Erythroblast (primary cell): ENCODE results near the gene TBX2.

Source experiments
- DNase-seq, 2 experiments: peaks; one replicate each; lab custom pipeline; 2025; lab: John Stamatoyannopoulos, UW
- GATA1 ChIP-seq: IDR thresholded peaks from 2 replicates; pipeline ENCODE4 v1.6.1; 2011; ENCODE audit warnings: low read depth, mild to moderate bottlenecking, control low read depth, low read length, moderate library complexity
- POLR2A ChIP-seq: IDR thresholded peaks from 2 replicates; pipeline ENCODE4 v1.6.1; 2011; ENCODE audit warnings: mild to moderate bottlenecking, low read length

TBX2 gene

DNA sequence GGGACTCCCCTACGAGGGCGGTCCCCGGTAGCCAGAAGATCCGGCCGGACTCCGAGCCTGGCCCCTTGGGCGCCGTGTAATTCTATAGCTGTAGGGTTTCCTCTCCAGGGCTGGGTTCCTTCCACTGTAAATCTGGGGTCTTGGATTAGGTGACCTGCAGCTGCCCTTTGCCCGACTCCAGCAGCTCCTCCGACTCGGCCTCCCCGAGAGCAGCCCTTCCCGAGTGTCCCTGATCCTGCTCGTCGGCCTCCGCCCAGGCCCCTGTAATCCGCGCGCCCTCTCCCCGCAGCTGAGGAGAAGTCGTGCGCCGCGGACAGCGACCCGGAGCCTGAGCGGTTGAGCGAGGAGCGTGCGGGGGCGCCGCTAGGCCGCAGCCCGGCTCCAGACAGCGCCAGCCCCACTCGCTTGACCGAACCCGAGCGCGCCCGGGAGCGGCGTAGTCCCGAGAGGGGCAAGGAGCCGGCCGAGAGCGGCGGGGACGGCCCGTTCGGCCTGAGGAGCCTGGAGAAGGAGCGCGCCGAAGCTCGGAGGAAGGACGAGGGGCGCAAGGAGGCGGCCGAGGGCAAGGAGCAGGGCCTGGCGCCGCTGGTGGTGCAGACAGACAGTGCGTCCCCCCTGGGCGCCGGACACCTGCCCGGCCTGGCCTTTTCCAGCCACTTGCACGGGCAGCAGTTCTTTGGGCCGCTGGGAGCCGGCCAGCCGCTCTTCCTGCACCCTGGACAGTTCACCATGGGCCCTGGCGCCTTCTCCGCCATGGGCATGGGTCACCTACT is 5.5 kb downstream of the TBX2 start:
- TF ChIP-seq GATA1 (no peak), POLR2A (no peak)
- no peak for DNase-seq

GRCh38 chr17:61405686-61406536 is 6.3 kb downstream of the TBX2 start:
- no peak for DNase-seq
- TF ChIP-seq GATA1 (no peak), POLR2A (no peak)

DNA sequence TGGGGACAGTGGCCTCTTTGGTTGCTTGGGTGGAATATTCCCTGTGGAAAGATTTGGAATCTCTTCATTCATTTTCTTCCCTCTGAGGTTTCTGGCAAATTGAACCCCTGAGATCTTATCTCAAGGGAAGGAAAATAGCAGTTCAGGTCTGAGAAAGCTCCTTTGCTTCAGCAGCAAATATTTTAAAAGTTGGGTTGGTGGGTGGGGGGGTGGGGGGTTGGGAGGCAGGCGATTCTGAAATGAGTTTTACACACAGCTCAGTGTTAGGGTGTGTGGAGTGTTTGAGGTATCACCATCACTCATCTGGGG is 6.8 kb downstream of the TBX2 start:
- TF ChIP-seq POLR2A (no peak), GATA1 (no peak)
- DNase-seq = no peak

DNA sequence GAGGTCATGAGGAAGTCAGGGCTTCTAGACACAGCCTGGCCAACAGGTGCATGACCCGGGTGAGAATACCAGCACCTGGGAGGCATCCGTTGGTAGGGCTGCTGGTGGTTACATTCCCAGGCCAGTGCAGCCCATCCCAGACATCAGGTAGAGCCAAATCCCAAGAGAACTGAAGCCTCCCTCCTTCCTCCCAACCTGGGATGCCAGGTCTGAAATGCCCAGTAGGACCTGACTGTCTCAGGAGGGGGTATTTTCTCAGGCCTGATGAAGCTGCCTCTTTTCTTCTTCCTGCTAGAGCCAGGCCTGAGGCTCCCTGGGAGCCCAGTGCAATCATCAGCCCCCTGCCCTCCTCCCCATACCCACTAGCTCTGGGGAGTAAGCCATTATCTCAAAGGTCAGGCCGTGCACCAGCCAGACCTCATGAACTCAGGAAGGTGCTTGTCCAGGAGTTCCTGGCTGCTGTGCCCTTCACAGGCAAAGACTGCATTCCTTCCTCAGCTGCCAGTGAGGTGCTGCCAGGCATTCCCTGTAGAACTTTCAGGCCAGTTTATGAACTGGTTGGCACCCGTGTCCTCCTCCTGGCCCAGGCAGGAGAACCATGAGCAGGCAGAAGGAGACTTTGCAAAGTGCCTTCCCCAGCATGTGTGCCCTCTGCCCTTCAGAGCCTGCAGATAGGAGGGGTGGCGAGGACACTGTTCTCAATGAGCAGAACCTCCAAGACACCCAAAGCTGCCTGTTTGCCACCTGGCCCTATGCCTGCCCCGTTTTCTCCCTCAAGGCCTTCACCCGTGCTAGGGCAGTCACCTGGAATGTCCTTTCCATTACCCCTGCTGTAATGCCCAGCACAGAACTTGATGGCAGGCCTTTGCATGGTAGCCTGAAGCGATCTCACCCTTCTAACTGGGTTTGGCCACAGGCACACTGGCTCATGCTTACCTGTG is 7.6 kb downstream of the TBX2 start:
- DNase-seq = no peak
- TF ChIP-seq GATA1 (no peak), POLR2A (no peak)

DNA sequence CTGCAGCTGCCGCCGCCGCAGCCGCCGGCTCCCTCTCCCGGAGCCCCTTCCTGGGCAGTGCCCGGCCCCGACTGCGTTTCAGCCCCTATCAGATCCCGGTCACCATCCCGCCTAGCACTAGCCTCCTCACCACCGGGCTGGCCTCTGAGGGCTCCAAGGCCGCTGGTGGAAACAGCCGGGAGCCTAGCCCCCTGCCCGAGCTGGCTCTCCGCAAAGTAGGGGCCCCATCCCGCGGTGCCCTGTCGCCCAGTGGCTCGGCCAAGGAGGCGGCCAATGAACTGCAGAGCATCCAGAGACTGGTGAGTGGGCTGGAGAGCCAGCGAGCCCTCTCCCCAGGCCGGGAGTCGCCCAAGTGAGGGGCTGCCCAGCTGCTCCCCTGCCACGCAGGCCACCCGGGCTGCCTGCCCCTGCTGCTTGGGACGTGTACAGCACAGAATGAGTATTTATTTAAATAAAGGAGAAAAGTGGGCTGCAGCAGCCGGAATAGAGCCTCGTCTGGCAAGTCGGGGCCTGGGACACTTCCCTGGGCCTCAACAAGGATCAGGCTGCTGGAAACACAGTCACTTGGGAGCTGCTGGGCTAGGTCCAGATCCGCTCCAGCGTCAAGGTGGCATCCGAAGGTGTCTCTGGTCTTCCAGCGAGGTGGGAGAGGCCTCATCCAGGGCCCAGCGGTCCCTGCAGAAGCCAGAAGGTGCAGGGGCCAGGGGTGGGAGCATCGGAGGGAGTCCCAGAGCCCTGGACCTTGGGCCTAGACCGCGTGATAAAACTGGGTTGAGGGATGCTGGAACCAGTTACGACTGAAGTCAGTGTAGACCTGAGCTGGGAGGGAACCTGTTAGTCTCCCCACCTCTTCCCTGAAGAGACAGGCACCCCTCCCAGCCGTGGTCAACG is 8.8 kb downstream of the TBX2 start:
- TF ChIP-seq POLR2A = no peak
- no peak for TF ChIP-seq GATA1
- DNase-seq = no peak

DNA sequence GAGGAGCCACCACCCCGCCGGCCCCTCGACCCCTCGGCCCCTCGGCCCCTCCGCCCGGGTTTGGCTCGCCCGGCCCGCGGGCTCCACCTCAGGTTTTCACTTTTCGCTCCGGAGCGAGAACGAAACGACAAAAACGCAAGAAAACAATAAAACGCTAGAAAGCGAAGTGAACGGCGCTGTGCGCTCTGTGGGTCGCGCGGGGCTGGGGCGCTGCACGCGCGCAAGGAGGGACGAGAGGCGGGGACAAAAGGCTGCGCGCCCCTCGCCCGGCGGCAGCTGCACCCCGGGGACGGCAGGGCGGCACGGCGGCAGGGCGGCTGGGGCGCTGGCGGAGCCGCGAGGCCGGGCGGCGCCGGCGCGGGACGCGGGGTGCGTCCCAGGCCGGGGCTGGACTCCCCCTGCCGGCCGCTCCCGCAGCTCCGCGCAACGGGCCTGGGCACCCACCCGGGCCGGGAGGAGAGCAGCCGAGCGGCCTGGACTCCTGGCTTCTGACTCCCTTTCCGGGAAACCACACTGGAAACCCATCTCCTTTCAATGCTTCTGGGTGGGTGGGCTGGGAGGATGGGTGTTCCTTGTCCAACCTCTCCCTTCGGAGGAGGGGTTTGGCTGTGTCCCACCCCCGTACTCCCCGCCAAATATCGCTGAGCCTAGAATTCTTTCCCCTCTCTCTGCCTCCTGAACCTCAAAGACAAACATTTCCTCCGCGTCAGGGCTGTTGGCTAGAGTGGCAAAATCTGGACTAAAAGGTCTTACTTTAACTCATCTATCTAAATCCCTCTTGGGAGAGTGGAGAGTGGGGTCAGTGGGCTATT is 9.9 kb downstream of the TBX2 start:
- TF ChIP-seq POLR2A (no peak), GATA1 (no peak)
- DNase-seq = peak; percentile 54 to 74

- peak; percentile 80 to 87 for DNase-seq
- TF ChIP-seq POLR2A (no peak), GATA1 (no peak)
Observed at GRCh38 chr17:61410141-61411010, 10.7 kb downstream of the TBX2 start.

DNA sequence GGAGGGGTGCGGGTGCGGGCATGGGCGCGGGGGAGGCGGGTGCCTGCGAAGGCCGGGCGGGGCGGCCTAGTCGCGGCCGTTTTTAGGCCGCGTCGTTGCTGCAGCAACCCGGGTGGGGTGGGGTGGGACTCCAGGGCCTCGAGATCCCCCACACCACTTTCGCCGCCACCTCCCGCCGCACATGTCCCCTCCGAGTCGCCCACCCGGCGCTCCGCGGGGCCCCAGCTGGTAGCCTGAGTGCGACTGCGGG is 11.3 kb downstream of the TBX2 start:
- TF ChIP-seq GATA1 (no peak), POLR2A (no peak)
- no peak for DNase-seq

- TF ChIP-seq POLR2A (no peak), GATA1 (no peak)
- DNase-seq = peak in 1 of 2 experiments; percentile 50
Observed at GRCh38 chr17:61411261-61412142, 11.9 kb downstream of the TBX2 start.

- DNase-seq = peak; percentile 66 to 82
- TF ChIP-seq POLR2A (no peak), GATA1 (no peak)
Observed at GRCh38 chr17:61412143-61412859, 12.7 kb downstream of the TBX2 start.
